Measurements from ENCODE around the gene IFIH1. TPM values are rescaled to one million over a fixed set of nuclear protein-coding genes. Genes with fewer than 3 reads are reported as not detected.

IFIH1 gene
- total RNA-seq, 2 donors from 2014 or later = 16.6 to 19.2 TPM

DNA sequence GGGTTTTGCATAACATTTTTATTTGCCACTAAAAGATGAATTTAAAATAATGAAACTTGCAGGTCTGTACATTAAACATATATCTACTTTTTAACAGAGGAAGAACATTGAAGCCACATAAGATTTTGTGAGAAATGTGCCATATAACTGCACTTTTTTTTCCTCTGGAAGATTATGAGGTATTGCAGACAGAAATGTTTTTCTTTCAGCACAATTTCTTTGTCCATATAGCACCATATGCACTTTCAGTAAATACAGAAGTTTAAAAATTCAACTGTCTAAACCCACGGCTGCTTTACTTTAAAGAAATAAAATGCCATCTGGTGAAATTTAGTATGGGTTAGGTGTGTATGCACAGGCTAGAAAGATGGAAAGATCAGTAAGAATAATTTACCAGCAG is 74.8 kb downstream of the IFIH1 start:
- DNase-seq (ENCODE audit: low spot score) (no peak), ATAC-seq (ENCODE audit: insufficient number of reproducible peaks, low FRiP score, low read depth) (no peak)
- no peak for TF ChIP-seq CTCF (IDR thresholded peaks at IDR 0.05)
- no peaks in the 10 kb centered on the region for H3K27me3 ChIP-seq (replicated peaks; ENCODE audit: insufficient read depth)
- no peaks in the 10 kb centered on the region for H3K36me3 ChIP-seq
- no peaks in the 10 kb centered on the region for H3K9me3 ChIP-seq
- peaks cover 24 to 60% of the 10 kb centered on the region in 2 donors for H3K4me1 ChIP-seq (ENCODE audit: control insufficient read depth in 1 of 2, low read depth in 2 of 2)
- H3K27ac ChIP-seq = peak overlapping the region; percentile 65 to 81
- peak overlapping the region; percentile 57 for H3K4me3 ChIP-seq

- H3K4me3 ChIP-seq = peak within 1 kb of the TSS; percentile 57
- DNase-seq (ENCODE audit: low spot score) = no peak
- no peaks in the 10 kb centered on the region for H3K9me3 ChIP-seq
- H3K27ac ChIP-seq = peak within 1 kb of the TSS; percentile 65 to 81
- no peak for TF ChIP-seq CTCF (IDR thresholded peaks at IDR 0.05)
- H3K4me1 ChIP-seq (ENCODE audit: control insufficient read depth in 1 of 2, low read depth in 2 of 2) = peaks cover 24 to 60% of the 10 kb centered on the region in 2 donors
- ATAC-seq (ENCODE audit: insufficient number of reproducible peaks, low FRiP score, low read depth) = no peak
- H3K36me3 ChIP-seq = no peaks in the 10 kb centered on the region
- no peaks in the 10 kb centered on the region for H3K27me3 ChIP-seq (replicated peaks; ENCODE audit: insufficient read depth)
These were observed 75.2 kb downstream of the IFIH1 start, which contains the start of gene FAP for GRCh38 chr2:162243294-162243693. Gene FAP, minus strand, starts transcription at chr2:162243445. Its CDS starts 118 bp downstream, at chr2:162243327.

- Histone ChIP-seq H3K27me3 (replicated peaks; ENCODE audit: insufficient read depth) (no peaks in the 10 kb centered on the region), H3K4me3 (peak overlapping the region; percentile 57), H3K9me3 (no peaks in the 10 kb centered on the region), H3K27ac (peak overlapping the region; percentile 65 to 81), H3K4me1 (ENCODE audit: control insufficient read depth in 1 of 2, low read depth in 2 of 2) (peaks cover 24 to 60% of the 10 kb centered on the region in 2 donors), H3K36me3 (no peaks in the 10 kb centered on the region)
- no peak for TF ChIP-seq CTCF (IDR thresholded peaks at IDR 0.05)
- no peak for ATAC-seq (ENCODE audit: insufficient number of reproducible peaks, low FRiP score, low read depth)
- no peak for DNase-seq (ENCODE audit: low spot score)
These were observed 75.8 kb downstream of the IFIH1 start for GRCh38 chr2:162242586-162243280.

DNA sequence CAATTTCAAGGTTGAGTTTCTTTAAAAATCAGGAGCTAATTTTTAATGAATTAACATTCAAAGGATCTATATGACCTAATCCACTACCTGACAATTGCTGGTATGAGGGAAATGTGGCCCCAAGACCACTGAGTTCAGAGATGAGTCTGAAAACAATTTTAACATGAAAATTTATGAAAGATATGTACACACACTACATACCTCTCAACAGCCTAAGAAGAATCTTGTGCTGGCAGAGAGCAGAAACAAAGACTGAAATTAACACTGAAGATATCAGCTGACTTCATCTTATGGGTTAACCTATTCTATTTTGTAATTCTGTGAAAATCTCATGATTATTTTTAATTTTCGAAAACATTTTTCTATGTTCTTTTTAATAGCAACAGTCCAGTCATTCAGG is 76.9 kb downstream of the IFIH1 start:
- DNase-seq (ENCODE audit: low spot score) = no peak
- TF ChIP-seq CTCF (IDR thresholded peaks at IDR 0.05) = no peak
- Histone ChIP-seq H3K9me3 (no peaks in the 10 kb centered on the region), H3K27ac (no peak overlapping the region), H3K27me3 (replicated peaks; ENCODE audit: insufficient read depth) (no peaks in the 10 kb centered on the region), H3K4me3 (peak overlapping the region; percentile 57), H3K36me3 (no peaks in the 10 kb centered on the region), H3K4me1 (ENCODE audit: control insufficient read depth in 1 of 2, low read depth in 2 of 2) (peaks cover 24 to 60% of the 10 kb centered on the region in 2 donors)
- ATAC-seq (ENCODE audit: insufficient number of reproducible peaks, low FRiP score, low read depth) = no peak

GRCh38 chr2:162234620-162235462 is 83.6 kb downstream of the IFIH1 start:
- H3K27ac ChIP-seq = no peak overlapping the region
- no peaks in the 10 kb centered on the region for H3K9me3 ChIP-seq
- DNase-seq (ENCODE audit: low spot score) = no peak
- no peak overlapping the region for H3K4me3 ChIP-seq
- ATAC-seq (ENCODE audit: insufficient number of reproducible peaks, low FRiP score, low read depth) = no peak
- H3K36me3 ChIP-seq = no peaks in the 10 kb centered on the region
- peaks cover 6 to 26% of the 10 kb centered on the region in 2 donors for H3K4me1 ChIP-seq (ENCODE audit: control insufficient read depth in 1 of 2, low read depth in 2 of 2)
- no peaks in the 10 kb centered on the region for H3K27me3 ChIP-seq (replicated peaks; ENCODE audit: insufficient read depth)
- no peak for TF ChIP-seq CTCF (IDR thresholded peaks at IDR 0.05)
